ENCODE measurements around the gene AGPAT2. TPM values are rescaled to one million over a fixed set of nuclear protein-coding genes. Genes with fewer than 3 reads are reported as not detected.

Gene AGPAT2
- total RNA-seq, 2 donors from 2014 or later = 50.2 to 66.8 TPM

- H3K27ac ChIP-seq = no peak overlapping the region
- TF ChIP-seq, protein P1, sequence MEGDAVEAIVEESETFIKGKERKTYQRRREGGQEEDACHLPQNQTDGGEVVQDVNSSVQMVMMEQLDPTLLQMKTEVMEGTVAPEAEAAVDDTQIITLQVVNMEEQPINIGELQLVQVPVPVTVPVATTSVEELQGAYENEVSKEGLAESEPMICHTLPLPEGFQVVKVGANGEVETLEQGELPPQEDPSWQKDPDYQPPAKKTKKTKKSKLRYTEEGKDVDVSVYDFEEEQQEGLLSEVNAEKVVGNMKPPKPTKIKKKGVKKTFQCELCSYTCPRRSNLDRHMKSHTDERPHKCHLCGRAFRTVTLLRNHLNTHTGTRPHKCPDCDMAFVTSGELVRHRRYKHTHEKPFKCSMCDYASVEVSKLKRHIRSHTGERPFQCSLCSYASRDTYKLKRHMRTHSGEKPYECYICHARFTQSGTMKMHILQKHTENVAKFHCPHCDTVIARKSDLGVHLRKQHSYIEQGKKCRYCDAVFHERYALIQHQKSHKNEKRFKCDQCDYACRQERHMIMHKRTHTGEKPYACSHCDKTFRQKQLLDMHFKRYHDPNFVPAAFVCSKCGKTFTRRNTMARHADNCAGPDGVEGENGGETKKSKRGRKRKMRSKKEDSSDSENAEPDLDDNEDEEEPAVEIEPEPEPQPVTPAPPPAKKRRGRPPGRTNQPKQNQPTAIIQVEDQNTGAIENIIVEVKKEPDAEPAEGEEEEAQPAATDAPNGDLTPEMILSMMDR (IDR thresholded peaks at IDR 0.05) = no peak
- peaks cover 0 to 9% of the 10 kb centered on the region in 2 donors for H3K4me1 ChIP-seq (ENCODE audit: control insufficient read depth in 1 of 2, low read depth in 2 of 2)
- no peak overlapping the region for H3K4me3 ChIP-seq
- H3K9me3 ChIP-seq = no peaks in the 10 kb centered on the region
- no peaks in the 10 kb centered on the region for H3K27me3 ChIP-seq (replicated peaks; ENCODE audit: insufficient read depth)
- H3K36me3 ChIP-seq = no peaks in the 10 kb centered on the region
- ATAC-seq (ENCODE audit: insufficient number of reproducible peaks, low FRiP score, low read depth) (no peak), DNase-seq (ENCODE audit: low spot score) (no peak)
Observed at GRCh38 chr9:136693135-136693489, 5.9 kb upstream of the AGPAT2 start.

- H3K27me3 ChIP-seq (replicated peaks; ENCODE audit: insufficient read depth) = no peaks in the 10 kb centered on the region
- TF ChIP-seq, protein P1 (IDR thresholded peaks at IDR 0.05) = no peak
- no peaks in the 10 kb centered on the region for H3K36me3 ChIP-seq
- ATAC-seq (ENCODE audit: insufficient number of reproducible peaks, low FRiP score, low read depth) = no peak
- DNase-seq (ENCODE audit: low spot score) = no peak
- H3K27ac ChIP-seq = no peak overlapping the region
- H3K9me3 ChIP-seq = no peaks in the 10 kb centered on the region
- no peak overlapping the region for H3K4me3 ChIP-seq
- H3K4me1 ChIP-seq (ENCODE audit: control insufficient read depth in 1 of 2, low read depth in 2 of 2) = peaks cover 4 to 9% of the 10 kb centered on the region in 2 donors
Observed at GRCh38 chr9:136692185-136693134, 5.2 kb upstream of the AGPAT2 start.

DNA sequence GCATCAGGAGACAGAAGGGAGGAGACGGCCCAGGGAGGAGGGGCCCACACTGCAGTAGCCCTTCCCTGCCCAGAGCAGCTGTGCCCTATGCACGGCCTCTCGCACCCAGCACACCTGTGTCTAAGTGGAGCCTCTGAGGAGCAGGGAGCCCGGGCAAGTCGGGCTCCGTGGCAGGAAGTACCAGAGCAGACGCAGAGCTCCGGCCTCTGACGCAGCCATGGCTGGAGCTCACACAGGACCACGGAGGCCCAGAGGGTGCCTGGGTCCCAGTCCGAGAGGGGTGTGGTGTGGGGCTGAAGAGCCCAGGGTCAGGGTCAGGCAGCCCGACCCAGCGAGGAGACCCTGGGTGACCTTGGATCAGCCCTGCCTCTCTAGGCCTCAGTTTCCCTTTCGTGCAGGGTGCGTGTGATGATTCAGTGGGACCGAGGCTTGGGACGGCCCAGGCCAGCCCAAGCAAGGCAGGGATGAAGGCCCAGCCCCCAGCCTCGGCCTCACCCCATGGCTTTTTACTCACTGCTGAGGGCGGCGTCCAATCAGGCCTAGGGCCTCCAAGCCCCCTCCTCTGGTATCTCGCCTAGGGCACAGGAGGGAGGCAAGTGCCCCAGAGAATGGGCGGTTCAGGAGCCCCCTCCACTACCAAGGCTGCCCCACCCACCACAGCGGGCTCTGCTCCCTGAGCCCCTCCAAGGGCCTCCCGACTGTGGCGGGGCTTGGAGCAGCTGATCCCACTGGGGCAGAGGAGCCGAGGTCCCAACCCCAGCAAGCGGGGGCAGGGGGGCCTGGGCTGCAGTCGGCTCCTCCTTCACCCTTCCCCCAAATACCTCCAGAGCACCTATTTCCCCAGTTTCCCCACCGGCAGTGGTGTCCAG is 4.3 kb upstream of the AGPAT2 start:
- TF ChIP-seq, protein P1 (IDR thresholded peaks at IDR 0.05) = no peak
- Histone ChIP-seq H3K36me3 (no peaks in the 10 kb centered on the region), H3K4me3 (no peak overlapping the region), H3K4me1 (ENCODE audit: control insufficient read depth in 1 of 2, low read depth in 2 of 2) (peaks cover 4 to 9% of the 10 kb centered on the region in 2 donors), H3K27ac (no peak overlapping the region), H3K9me3 (no peaks in the 10 kb centered on the region), H3K27me3 (replicated peaks; ENCODE audit: insufficient read depth) (no peaks in the 10 kb centered on the region)
- no peak for DNase-seq (ENCODE audit: low spot score)
- ATAC-seq (ENCODE audit: insufficient number of reproducible peaks, low FRiP score, low read depth) = no peak

DNA sequence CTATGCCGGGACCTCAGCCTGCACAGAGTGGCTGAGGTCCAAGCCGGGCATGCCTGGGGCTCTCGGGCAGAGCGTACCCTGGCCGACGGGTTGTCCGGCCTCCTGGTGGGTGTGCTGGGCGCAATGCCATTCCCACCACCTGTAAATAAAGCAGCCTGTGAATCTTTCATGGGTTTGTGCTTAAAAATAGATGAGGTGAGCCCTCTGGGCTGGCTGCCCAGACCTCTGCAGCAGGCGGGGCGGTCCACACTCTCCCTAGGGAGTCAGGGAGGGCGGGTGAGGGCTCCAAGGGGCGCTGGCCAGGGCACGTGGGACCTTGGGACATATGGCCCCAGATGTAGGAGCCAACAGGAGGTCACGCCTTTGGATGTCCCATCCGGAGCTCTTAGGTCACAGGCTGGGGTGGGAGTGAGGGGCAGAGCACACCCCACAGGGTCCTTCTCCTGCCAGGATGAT is 3.6 kb upstream of the AGPAT2 start:
- Histone ChIP-seq H3K27ac (no peak overlapping the region), H3K4me1 (ENCODE audit: control insufficient read depth in 1 of 2, low read depth in 2 of 2) (peaks cover 10 to 16% of the 10 kb centered on the region in 2 donors), H3K4me3 (no peak overlapping the region), H3K9me3 (no peaks in the 10 kb centered on the region), H3K36me3 (no peaks in the 10 kb centered on the region), H3K27me3 (replicated peaks; ENCODE audit: insufficient read depth) (no peaks in the 10 kb centered on the region)
- TF ChIP-seq, protein P1 (IDR thresholded peaks at IDR 0.05) = no peak
- DNase-seq (ENCODE audit: low spot score) (no peak), ATAC-seq (ENCODE audit: insufficient number of reproducible peaks, low FRiP score, low read depth) (no peak)

Measured in thoracic aorta (tissue), 2 donors.